Endodermal cell (in vitro differentiated cells): Measurements from ENCODE around the gene ABI3BP. TPM values are rescaled to one million over a fixed set of nuclear protein-coding genes. Genes with fewer than 3 reads are reported as not detected.

Experiments
- DNase-seq: peaks from one replicate; pipeline ENCODE4 v3.0.0-alpha.2; 2017
- H3K27ac ChIP-seq: 2 replicates; pipeline ENCODE4 v1.5.1; 2013; ENCODE audit warnings: mild to moderate bottlenecking, low read depth, low read length, moderate library complexity
- H3K27me3 ChIP-seq: 2 replicates; pipeline ENCODE4 v1.6.1; 2013; ENCODE audit warnings: mild to moderate bottlenecking, low read length, moderate library complexity; ENCODE audit not compliant: insufficient read depth, control insufficient read depth, poor library complexity, severe bottlenecking
- H3K36me3 ChIP-seq: 2 replicates; pipeline ENCODE4 v1.7.0; 2013; ENCODE audit warnings: mild to moderate bottlenecking, low read length, moderate library complexity; ENCODE audit not compliant: control insufficient read depth, insufficient read depth
- H3K4me1 ChIP-seq: one replicate; pipeline ENCODE4 v1.7.0; 2013; ENCODE audit warnings: low read length; ENCODE audit not compliant: control insufficient read depth, insufficient read depth
- H3K4me3 ChIP-seq: 2 replicates; pipeline ENCODE4 v1.5.1; 2013; ENCODE audit warnings: mild to moderate bottlenecking, low read length, moderate library complexity
- H3K9ac ChIP-seq: 2 replicates; pipeline ENCODE4 v1.6.1; 2013; ENCODE audit warnings: mild to moderate bottlenecking, low read length, moderate library complexity; ENCODE audit not compliant: poor library complexity, severe bottlenecking; ENCODE audit errors: extremely low read depth
- H3K9me3 ChIP-seq: 2 replicates; pipeline ENCODE4 v1.6.1; 2013; ENCODE audit warnings: mild to moderate bottlenecking, low read length, moderate library complexity; ENCODE audit not compliant: control insufficient read depth
- H3K27ac Mint-ChIP-seq: 2 replicates; pipeline ENCODE4 v1.8.0; 2020; ENCODE audit warnings: mixed read lengths
- H3K27me3 Mint-ChIP-seq: 2 replicates; pipeline ENCODE4 v1.8.0; 2021; ENCODE audit warnings: mild to moderate bottlenecking, mixed read lengths; ENCODE audit not compliant: insufficient read depth
- H3K36me3 Mint-ChIP-seq: 2 replicates; pipeline ENCODE4 v1.8.0; 2020; ENCODE audit warnings: low read depth, mixed read lengths
- H3K4me1 Mint-ChIP-seq: 2 replicates; pipeline ENCODE4 v1.8.0; 2020; ENCODE audit warnings: mixed read lengths
- H3K4me3 Mint-ChIP-seq: 2 replicates; pipeline ENCODE4 v1.8.0; 2020; ENCODE audit warnings: mild to moderate bottlenecking, moderate library complexity, mixed read lengths
- H3K9me3 Mint-ChIP-seq: 2 replicates; pipeline ENCODE4 v1.8.0; 2020; ENCODE audit warnings: mild to moderate bottlenecking, mixed read lengths
- CTCF ChIP-seq: fragments of 200-600 bp; sonication (generic); conservative IDR thresholded peaks from 2 replicates; pipeline ENCODE4 v1.5.0; 2021; ENCODE audit warnings: antibody characterized with exemption, mild to moderate bottlenecking
- WGBS, 2 experiments: methylation state at CpG; one replicate each; pipeline versions ENCODE4 v1.1.5 to v1.1.7; 2013; ENCODE audit warnings: missing lambda C conversion rate in 2 of 2, mixed read lengths in 1 of 2; ENCODE audit not compliant: insufficient coverage in 1 of 2, insufficient read length in 1 of 2; 5-methylcytosine and 5-hydroxymethylcytosine counted together
- total RNA-seq, 2 donors: library from RNA; stranded (reverse); fragmentation: NEBNext Ultra II Directional in 1 of 2; extraction: Animal tissue kit (Norgen Biotek cat#: 25700) in 1 of 2; gene quantifications; 2 replicates in 1 of 2; 3 replicates in 1 of 2; pipeline ENCODE4 v1.2.1, GENCODE V29; 2021

The ABI3BP gene
- total RNA-seq, 2 donors from 2014 or later = 0.42 TPM; not detected in 1

- Histone ChIP-seq H3K4me1 (no peaks in the 10 kb centered on the region), H3K4me3 (no peak overlapping the region), H3K9ac (no peak overlapping the region), H3K27me3 (no peaks in the 10 kb centered on the region), H3K27ac (no peak overlapping the region), H3K9me3 (no peaks in the 10 kb centered on the region), H3K36me3 (no peaks in the 10 kb centered on the region)
- Mint-ChIP-seq H3K4me1 (peaks cover 2% of the 10 kb centered on the region), H3K27me3 (no peaks in the 10 kb centered on the region), H3K27ac (no peak overlapping the region), H3K36me3 (no peaks in the 10 kb centered on the region), H3K9me3 (no peaks in the 10 kb centered on the region), H3K4me3 (no peak overlapping the region)
- TF ChIP-seq CTCF = no peak
- no peak for DNase-seq
- 89 to 100% methylated on average over 1 to 5 of the region's 5 CpGs for WGBS, 2 experiments
These were observed 158.9 kb downstream of the ABI3BP start for GRCh38 chr3:100834332-100834731.

DNA sequence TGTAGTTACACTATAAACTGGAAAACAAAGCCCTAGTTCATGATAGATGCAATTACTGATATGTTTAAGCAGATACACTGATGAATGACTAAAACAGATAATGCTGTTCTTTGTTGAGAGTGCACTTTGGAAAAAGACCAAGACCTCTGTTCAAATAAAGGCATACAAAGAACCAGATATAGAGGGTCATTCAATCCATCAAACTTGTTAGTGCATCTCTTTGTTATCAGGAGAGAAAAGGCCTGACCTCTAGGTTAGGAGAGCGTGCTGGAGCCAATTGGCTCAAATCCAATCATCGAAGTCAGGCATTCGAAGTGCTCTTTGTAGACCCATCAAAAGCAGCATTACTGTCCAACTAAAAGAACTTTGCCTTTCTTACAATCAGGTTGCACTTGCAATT, 159.7 kb downstream of the ABI3BP start:
- no peak for DNase-seq
- no peaks in the 10 kb centered on the region for H3K4me1 ChIP-seq
- H3K9me3 ChIP-seq = no peaks in the 10 kb centered on the region
- H3K27ac Mint-ChIP-seq = no peak overlapping the region
- H3K27ac ChIP-seq = no peak overlapping the region
- 85 to 91% methylated on average over 3 of the region's 3 CpGs for WGBS, 2 experiments
- no peak overlapping the region for H3K4me3 Mint-ChIP-seq
- H3K9ac ChIP-seq = no peak overlapping the region
- no peaks in the 10 kb centered on the region for H3K36me3 ChIP-seq
- no peaks in the 10 kb centered on the region for H3K27me3 ChIP-seq
- no peak overlapping the region for H3K4me3 ChIP-seq
- H3K9me3 Mint-ChIP-seq = no peaks in the 10 kb centered on the region
- no peaks in the 10 kb centered on the region for H3K36me3 Mint-ChIP-seq
- H3K4me1 Mint-ChIP-seq = peaks cover 2% of the 10 kb centered on the region
- peaks cover 2% of the 10 kb centered on the region for H3K27me3 Mint-ChIP-seq
- no peak for TF ChIP-seq CTCF

DNA sequence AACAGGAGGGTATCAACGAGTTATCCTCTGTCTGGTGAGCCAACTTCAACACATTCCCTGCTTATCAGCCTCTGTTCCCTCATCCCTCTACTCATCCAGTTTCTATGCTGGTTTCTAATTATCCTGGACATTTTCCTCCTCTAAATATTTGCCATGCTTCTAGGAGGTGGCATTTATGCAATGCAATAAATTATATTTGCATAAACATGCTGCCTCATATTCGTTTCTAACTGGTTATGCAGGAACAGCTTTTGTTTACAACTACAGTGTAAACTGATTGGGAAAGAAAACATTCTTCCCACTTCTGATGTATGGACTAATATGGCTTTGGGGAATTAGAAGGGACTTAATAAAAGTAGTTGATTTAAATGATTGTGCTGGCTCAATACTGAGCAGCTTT, 161.6 kb downstream of the ABI3BP start:
- Histone ChIP-seq H3K27me3 (no peaks in the 10 kb centered on the region), H3K9ac (no peak overlapping the region), H3K4me3 (no peak overlapping the region), H3K36me3 (no peaks in the 10 kb centered on the region), H3K9me3 (no peaks in the 10 kb centered on the region), H3K4me1 (no peaks in the 10 kb centered on the region), H3K27ac (no peak overlapping the region)
- Mint-ChIP-seq H3K9me3 (no peaks in the 10 kb centered on the region), H3K27ac (no peak overlapping the region), H3K4me1 (peaks cover 2% of the 10 kb centered on the region), H3K36me3 (no peaks in the 10 kb centered on the region), H3K27me3 (peaks cover 2% of the 10 kb centered on the region), H3K4me3 (no peak overlapping the region)
- TF ChIP-seq CTCF = no peak
- 93 to 100% methylated on average over 1 to 2 of the region's 2 CpGs for WGBS, 2 experiments
- DNase-seq = no peak
